ENCODE results near the gene C1QL2. TPM values are rescaled to one million over a fixed set of nuclear protein-coding genes. Genes with fewer than 3 reads are reported as not detected.
A peak's percentile ranks its signal among the peaks of the same experiment; 100 is the strongest.

C1QL2 gene
- total and polyA plus RNA-seq, 2 experiments from 2014 or later: 0.69 to 0.87 TPM

- TF ChIP-seq ZNF462 (CRISPR knock-in tag; IDR thresholded peaks at IDR 0.05): no peak
These were observed 32.0 kb upstream of the C1QL2 start (continued) for GRCh38 chr2:119190321-119191111.

- H3K4me3 ChIP-seq: no peak overlapping the region
- ATAC-seq: no peak
- TF ChIP-seq POLR2AphosphoS5 (IDR thresholded peaks at IDR 0.05; ENCODE audit: low read depth) (no peak), ZNF114 (CRISPR knock-in tag; IDR thresholded peaks at IDR 0.05) (no peak), JUNB (IDR thresholded peaks at IDR 0.05; ENCODE audit: unreplicated experiment) (no peak), REST (IDR thresholded peaks at IDR 0.05; ENCODE audit: unreplicated experiment) (no peak), NANOG (IDR thresholded peaks at IDR 0.05; ENCODE audit: borderline replicate concordance) (no peak), STAT1 (IDR thresholded peaks at IDR 0.05; ENCODE audit: unreplicated experiment) (no peak), CREB1 (CRISPR knock-in tag; IDR thresholded peaks at IDR 0.05; ENCODE audit: low read depth) (no peak)
These were observed 26.0 kb upstream of the C1QL2 start for GRCh38 chr2:119184512-119184911.

More at GRCh38 chr2:119184512-119184911, 26.0 kb upstream of the C1QL2 start:
- no peaks in the 10 kb centered on the region for H3K36me3 ChIP-seq (ENCODE audit: insufficient read depth)
- Mint-ChIP-seq H3K4me1 (peaks cover 2% of the 10 kb centered on the region; the same call in 1 of the 3 replicates), H3K27ac (no peak overlapping the region), H3K36me3 (ENCODE audit: low read depth) (no peaks in the 10 kb centered on the region), H3K9me3 (no peaks in the 10 kb centered on the region), H3K27me3 (ENCODE audit: insufficient read depth, low read depth, poor library complexity) (peaks cover 4% of the 10 kb centered on the region), H3K4me3 (no peak overlapping the region)
- H3K4me2 ChIP-seq: no peak overlapping the region
- no peaks in the 10 kb centered on the region for H4K20me1 ChIP-seq (replicated peaks; ENCODE audit: insufficient read depth)
- no peaks in the 10 kb centered on the region for H3K4me1 ChIP-seq (ENCODE audit: insufficient read depth)
- H3K79me2 ChIP-seq (replicated peaks; ENCODE audit: insufficient read depth): no peaks in the 10 kb centered on the region
- peaks cover 8% of the 10 kb centered on the region for H3K9me2 ChIP-seq (ENCODE audit: insufficient read depth)
- no peak for DNase-seq (ENCODE audit: low spot score)
- H3K27me3 ChIP-seq (ENCODE audit: insufficient read depth): no peaks in the 10 kb centered on the region
- H3K27ac ChIP-seq (ENCODE audit: low read depth): no peak overlapping the region
- peak overlapping the region; percentile 38; the same call in 1 of the 2 replicates for H2AFZ ChIP-seq
- no peaks in the 10 kb centered on the region for H3F3A ChIP-seq (replicated peaks; ENCODE audit: low read depth)

Measured in GM23338 (cell line).